Measurements from ENCODE around the gene TPPP2.

The TPPP2 gene

GRCh38 chr14:21014761-21015190, 15.2 kb upstream of the TPPP2 start:
- ChIA-PET POLR2A (interaction anchor here (0.5 to 2.5 kb wide), 13 partner anchors 10 to 471 kb away, joined by 3 to 19 read pairs (median 3); partner anchors contain the start of gene NDRG2), CTCF (interaction anchor here (0.6 to 7.4 kb wide), 48 partner anchors 8 to 945 kb away, joined by 3 to 206 read pairs (median 6); partner anchors contain the start of genes ARHGEF40, RNASE7, SLC39A2 and TMEM253)
- TF ChIP-seq ZNF580 (tag by site-specific recombination; IDR thresholded peaks at IDR 0.05) (no peak), KLF1 (tag by site-specific recombination; IDR thresholded peaks at IDR 0.05) (no peak), ZNF76 (tag by site-specific recombination; IDR thresholded peaks at IDR 0.05; ENCODE audit: borderline replicate concordance, low read depth) (peak; percentile 23; the same call in 1 of the 2 replicates), ZBTB17 (tag by site-specific recombination; IDR thresholded peaks at IDR 0.05) (peak; percentile 20; the same call in 1 of the 2 replicates), IKZF3 (tag by site-specific recombination; IDR thresholded peaks at IDR 0.05) (peak; percentile 67), SP7 (tag by site-specific recombination; IDR thresholded peaks at IDR 0.05) (0 out of 2 replicates have a peak, but pooled peaks have one; percentile 26), ZBTB26 (tag by site-specific recombination; optimal IDR thresholded peaks at IDR 0.05) (no peak), GLIS1 (tag by site-specific recombination; IDR thresholded peaks at IDR 0.05) (no peak), ZNF140 (tag by site-specific recombination; IDR thresholded peaks at IDR 0.05) (no peak), ZNF658 (tag by site-specific recombination; IDR thresholded peaks at IDR 0.05) (no peak), ZNF792 (tag by site-specific recombination; IDR thresholded peaks at IDR 0.05) (no peak), ZNF10 (tag by site-specific recombination; IDR thresholded peaks at IDR 0.05) (no peak), ZNF701 (tag by site-specific recombination; IDR thresholded peaks at IDR 0.05) (no peak), CTCF (tag by site-specific recombination; IDR thresholded peaks at IDR 0.05) (peak; percentile 91), KLF9 (tag by site-specific recombination; IDR thresholded peaks at IDR 0.05; ENCODE audit: low read depth) (peak; percentile 66), ZNF654 (tag by site-specific recombination; IDR thresholded peaks at IDR 0.05; ENCODE audit: low read depth) (peak; percentile 89), PRDM10 (tag by site-specific recombination; IDR thresholded peaks at IDR 0.05) (0 out of 2 replicates have a peak, but pooled peaks have one; percentile 22), ZBTB48 (tag by site-specific recombination; IDR thresholded peaks at IDR 0.05) (peak; percentile 69)
- TF ChIP-seq, protein P1, sequence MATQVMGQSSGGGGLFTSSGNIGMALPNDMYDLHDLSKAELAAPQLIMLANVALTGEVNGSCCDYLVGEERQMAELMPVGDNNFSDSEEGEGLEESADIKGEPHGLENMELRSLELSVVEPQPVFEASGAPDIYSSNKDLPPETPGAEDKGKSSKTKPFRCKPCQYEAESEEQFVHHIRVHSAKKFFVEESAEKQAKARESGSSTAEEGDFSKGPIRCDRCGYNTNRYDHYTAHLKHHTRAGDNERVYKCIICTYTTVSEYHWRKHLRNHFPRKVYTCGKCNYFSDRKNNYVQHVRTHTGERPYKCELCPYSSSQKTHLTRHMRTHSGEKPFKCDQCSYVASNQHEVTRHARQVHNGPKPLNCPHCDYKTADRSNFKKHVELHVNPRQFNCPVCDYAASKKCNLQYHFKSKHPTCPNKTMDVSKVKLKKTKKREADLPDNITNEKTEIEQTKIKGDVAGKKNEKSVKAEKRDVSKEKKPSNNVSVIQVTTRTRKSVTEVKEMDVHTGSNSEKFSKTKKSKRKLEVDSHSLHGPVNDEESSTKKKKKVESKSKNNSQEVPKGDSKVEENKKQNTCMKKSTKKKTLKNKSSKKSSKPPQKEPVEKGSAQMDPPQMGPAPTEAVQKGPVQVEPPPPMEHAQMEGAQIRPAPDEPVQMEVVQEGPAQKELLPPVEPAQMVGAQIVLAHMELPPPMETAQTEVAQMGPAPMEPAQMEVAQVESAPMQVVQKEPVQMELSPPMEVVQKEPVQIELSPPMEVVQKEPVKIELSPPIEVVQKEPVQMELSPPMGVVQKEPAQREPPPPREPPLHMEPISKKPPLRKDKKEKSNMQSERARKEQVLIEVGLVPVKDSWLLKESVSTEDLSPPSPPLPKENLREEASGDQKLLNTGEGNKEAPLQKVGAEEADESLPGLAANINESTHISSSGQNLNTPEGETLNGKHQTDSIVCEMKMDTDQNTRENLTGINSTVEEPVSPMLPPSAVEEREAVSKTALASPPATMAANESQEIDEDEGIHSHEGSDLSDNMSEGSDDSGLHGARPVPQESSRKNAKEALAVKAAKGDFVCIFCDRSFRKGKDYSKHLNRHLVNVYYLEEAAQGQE (tag by site-specific recombination; IDR thresholded peaks at IDR 0.05), result peak; percentile 74; the same call in 1 of the 2 replicates

More at GRCh38 chr14:21014761-21015190, 15.2 kb upstream of the TPPP2 start:
- H3K36me3 ChIP-seq (ENCODE audit: control insufficient read depth in 2 of 2, insufficient read depth in 1 of 2, low read length in 2 of 2), result peaks cover 0 to 28% of the 10 kb centered on the region in 2 experiments; a peak in 2 of 3 replicates
- H3K27ac ChIP-seq (ENCODE audit: extremely low read depth, low read depth, low read length), result no peak overlapping the region
- no peaks in the 10 kb centered on the region for H3K4me1 ChIP-seq (ENCODE audit: control insufficient read depth, insufficient read depth, low read length)
- no peak overlapping the region for H3K4me3 ChIP-seq (ENCODE audit: low read depth, low read length)
- no peaks in the 10 kb centered on the region for H3K9me3 ChIP-seq (ENCODE audit: control insufficient read depth, insufficient read depth, low read depth, low read length)
